ENCODE data around the gene AFP.

- TF ChIP-seq, protein P1, sequence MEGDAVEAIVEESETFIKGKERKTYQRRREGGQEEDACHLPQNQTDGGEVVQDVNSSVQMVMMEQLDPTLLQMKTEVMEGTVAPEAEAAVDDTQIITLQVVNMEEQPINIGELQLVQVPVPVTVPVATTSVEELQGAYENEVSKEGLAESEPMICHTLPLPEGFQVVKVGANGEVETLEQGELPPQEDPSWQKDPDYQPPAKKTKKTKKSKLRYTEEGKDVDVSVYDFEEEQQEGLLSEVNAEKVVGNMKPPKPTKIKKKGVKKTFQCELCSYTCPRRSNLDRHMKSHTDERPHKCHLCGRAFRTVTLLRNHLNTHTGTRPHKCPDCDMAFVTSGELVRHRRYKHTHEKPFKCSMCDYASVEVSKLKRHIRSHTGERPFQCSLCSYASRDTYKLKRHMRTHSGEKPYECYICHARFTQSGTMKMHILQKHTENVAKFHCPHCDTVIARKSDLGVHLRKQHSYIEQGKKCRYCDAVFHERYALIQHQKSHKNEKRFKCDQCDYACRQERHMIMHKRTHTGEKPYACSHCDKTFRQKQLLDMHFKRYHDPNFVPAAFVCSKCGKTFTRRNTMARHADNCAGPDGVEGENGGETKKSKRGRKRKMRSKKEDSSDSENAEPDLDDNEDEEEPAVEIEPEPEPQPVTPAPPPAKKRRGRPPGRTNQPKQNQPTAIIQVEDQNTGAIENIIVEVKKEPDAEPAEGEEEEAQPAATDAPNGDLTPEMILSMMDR (conservative IDR thresholded peaks at IDR 0.05; ENCODE audit: low read length), result no peak
- TF ChIP-seq EZH2phosphoT487 (IDR thresholded peaks at IDR 0.05; ENCODE audit: borderline replicate concordance, low read depth, low read length), result no peak
These were observed 6.0 kb upstream of the AFP start for GRCh38 chr4:73429826-73430587.

All from OCI-LY7 (cell line).